ENCODE results near the gene ZDHHC8.

The ZDHHC8 gene, protein sequence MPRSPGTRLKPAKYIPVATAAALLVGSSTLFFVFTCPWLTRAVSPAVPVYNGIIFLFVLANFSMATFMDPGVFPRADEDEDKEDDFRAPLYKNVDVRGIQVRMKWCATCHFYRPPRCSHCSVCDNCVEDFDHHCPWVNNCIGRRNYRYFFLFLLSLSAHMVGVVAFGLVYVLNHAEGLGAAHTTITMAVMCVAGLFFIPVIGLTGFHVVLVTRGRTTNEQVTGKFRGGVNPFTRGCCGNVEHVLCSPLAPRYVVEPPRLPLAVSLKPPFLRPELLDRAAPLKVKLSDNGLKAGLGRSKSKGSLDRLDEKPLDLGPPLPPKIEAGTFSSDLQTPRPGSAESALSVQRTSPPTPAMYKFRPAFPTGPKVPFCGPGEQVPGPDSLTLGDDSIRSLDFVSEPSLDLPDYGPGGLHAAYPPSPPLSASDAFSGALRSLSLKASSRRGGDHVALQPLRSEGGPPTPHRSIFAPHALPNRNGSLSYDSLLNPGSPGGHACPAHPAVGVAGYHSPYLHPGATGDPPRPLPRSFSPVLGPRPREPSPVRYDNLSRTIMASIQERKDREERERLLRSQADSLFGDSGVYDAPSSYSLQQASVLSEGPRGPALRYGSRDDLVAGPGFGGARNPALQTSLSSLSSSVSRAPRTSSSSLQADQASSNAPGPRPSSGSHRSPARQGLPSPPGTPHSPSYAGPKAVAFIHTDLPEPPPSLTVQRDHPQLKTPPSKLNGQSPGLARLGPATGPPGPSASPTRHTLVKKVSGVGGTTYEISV

DNA sequence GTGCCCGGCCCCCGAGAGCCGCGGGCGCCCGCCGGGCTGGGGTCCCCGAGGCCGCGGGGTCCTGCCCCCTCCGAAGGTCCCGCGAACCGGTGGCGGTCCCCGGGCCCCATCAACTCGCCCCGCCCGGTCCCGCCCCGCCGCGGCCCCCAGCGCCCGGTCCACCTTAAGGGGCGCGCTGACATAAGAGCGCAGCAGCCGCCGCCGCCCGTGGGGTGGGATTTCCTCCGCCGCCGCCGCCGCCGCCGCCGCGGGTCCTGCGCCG lies at the start of gene ZDHHC8:
TSS of gene ZDHHC8 (plus strand) at position 208 of the 262 bp plus-strand sequence. CDS start 144 bp downstream, outside the sequence.
- H3K4me1 ChIP-seq (ENCODE audit: control insufficient read depth, insufficient read depth, low read length) = peaks cover 5% of the 10 kb centered on the region
- H3K9ac ChIP-seq (ENCODE audit: low read length) = peak within 1 kb of the TSS; percentile 60
- peaks cover 21% of the 10 kb centered on the region for H3K36me3 ChIP-seq (ENCODE audit: control insufficient read depth, insufficient read depth, low read length)
- no peak within 1 kb of the TSS for H3K27ac ChIP-seq (ENCODE audit: low read depth, low read length)
- H3K27me3 ChIP-seq (ENCODE audit: control insufficient read depth, insufficient read depth, low read length) = no peaks in the 10 kb centered on the region
- peak within 1 kb of the TSS; percentile 78 for H3K4me3 ChIP-seq (ENCODE audit: low read depth, low read length)
- H3K9me3 ChIP-seq (ENCODE audit: control insufficient read depth, insufficient read depth, low read depth, low read length) = no peaks in the 10 kb centered on the region

DNA sequence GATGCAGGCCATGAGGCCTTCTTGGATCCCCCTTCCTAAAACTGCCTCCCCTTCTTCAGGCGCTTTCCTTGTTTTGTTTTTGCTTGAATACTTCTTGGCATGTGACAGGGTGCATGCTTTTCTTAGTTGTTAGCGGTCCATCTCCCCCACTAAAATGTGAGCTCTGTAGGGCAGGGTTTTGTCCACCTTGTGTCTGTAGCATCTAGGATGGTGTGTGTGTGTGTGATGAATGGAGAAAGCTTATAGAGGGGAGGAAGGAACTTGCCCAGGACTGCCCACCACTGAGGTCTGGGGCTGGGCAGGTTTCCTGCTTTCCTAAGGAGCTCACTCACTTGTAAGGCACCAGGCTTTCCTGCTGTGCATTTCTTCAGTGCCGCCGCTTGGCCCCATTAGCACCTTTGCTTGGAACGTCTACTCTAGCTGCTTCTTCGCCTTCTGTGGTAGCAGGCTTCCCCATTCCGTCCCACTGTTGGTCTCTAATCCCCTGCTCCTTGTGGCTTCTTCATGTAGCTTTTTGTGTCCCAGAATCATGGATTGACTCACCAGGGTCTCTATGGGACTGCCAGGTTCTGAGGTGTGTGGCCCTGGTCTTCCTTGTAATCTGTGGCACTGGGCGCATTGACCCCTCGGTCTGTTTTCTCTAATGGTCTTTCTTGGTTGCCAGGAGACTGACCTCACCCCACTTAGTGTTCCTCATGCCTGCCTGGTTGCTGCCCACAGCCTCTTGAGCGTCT lies 48.3 kb upstream of the ZDHHC8 start:
- Histone ChIP-seq H3K4me3 (ENCODE audit: low read depth, low read length) (peak overlapping the region; percentile 4; the same call in 1 of the 2 replicates), H3K9ac (ENCODE audit: low read length) (peak overlapping the region; percentile 13), H3K9me3 (ENCODE audit: control insufficient read depth, insufficient read depth, low read depth, low read length) (no peaks in the 10 kb centered on the region), H3K27ac (ENCODE audit: low read depth, low read length) (no peak overlapping the region), H3K4me1 (ENCODE audit: control insufficient read depth, insufficient read depth, low read length) (peaks cover 37% of the 10 kb centered on the region), H3K36me3 (ENCODE audit: control insufficient read depth, insufficient read depth, low read length) (peaks cover 36% of the 10 kb centered on the region), H3K27me3 (ENCODE audit: control insufficient read depth, insufficient read depth, low read length) (no peaks in the 10 kb centered on the region)

DNA sequence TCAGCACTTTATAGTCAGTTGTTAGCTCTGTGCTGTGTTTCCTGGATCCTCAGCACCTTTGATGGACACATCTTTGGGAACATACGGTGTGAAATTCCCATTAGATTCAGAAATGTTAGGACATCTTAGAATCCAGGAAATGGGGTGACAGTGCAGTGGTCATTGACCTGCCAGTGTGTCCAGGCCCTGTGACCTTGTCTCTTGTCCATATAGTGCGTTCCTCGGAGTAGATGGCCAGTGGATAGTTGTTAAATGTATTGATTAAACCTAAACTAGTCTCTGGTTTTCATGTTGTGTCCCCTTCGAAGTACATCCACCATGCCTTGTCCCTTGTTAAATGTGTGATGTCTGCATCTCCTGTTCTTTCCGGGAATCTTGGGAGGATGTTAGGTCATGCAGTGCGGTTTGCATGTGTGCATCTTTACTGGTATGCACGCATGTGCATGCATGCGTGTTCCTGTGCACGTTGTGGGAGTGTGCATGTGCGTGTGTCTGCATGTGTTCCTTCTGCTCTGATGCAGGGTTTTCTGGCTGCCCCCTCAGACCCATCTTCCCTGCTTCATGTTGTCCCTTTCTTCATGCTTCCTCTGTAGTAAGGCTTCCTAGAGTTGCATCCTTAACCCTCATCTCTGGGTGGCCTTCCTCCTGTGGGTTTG lies 47.6 kb upstream of the ZDHHC8 start:
- Histone ChIP-seq H3K9me3 (ENCODE audit: control insufficient read depth, insufficient read depth, low read depth, low read length) (no peaks in the 10 kb centered on the region), H3K36me3 (ENCODE audit: control insufficient read depth, insufficient read depth, low read length) (peaks cover 43% of the 10 kb centered on the region), H3K4me3 (ENCODE audit: low read depth, low read length) (no peak overlapping the region), H3K27ac (ENCODE audit: low read depth, low read length) (no peak overlapping the region), H3K27me3 (ENCODE audit: control insufficient read depth, insufficient read depth, low read length) (no peaks in the 10 kb centered on the region), H3K9ac (ENCODE audit: low read length) (peak overlapping the region; percentile 13), H3K4me1 (ENCODE audit: control insufficient read depth, insufficient read depth, low read length) (peaks cover 37% of the 10 kb centered on the region)

DNA sequence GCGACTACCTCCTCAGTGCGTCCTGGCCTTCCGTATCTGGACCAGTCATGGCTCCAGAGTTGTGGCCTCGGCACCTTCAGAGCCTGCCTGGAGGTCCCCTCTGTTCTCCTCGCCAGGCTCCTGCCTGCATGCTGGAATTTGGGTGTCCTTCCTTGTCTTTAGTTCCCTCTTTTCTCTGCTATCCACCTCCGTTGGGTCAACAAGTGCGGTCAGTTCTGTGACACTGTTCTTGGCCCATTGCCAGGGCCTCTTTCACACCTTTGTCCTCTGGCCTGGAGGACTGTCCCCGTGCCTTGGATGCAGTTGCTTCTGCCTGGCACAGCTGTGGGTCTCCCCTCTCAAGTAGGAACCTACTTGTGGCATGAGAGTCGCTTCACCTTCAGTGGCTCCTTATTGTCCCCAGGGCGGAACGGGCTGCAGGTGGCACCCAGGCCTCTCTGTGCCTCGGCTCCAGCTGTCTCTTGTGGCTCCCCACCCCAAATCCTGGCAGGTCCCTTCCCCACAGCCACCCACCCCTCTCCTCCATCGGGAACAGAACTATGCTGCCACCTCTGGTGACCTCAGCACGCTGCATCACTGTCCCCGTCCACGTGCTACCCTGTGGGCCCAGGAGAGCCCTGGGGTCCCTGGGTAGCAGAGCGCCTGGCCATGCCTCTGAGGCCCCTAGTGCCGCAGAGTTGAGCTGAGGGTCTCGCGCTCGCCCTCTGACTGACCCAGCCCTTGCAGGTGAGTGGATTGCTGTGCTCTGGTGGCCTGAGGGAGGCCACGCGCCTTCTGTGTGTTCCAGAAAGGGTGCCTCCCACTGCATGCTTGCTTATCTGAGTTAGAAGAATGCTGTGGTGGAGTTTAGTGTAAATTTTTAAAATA lies 46.8 kb upstream of the ZDHHC8 start:
- 0 out of 2 replicates have a peak overlapping the region, but pooled peaks have one; percentile 5 for H3K27ac ChIP-seq (ENCODE audit: low read depth, low read length)
- peaks cover 37% of the 10 kb centered on the region for H3K4me1 ChIP-seq (ENCODE audit: control insufficient read depth, insufficient read depth, low read length)
- no peaks in the 10 kb centered on the region for H3K9me3 ChIP-seq (ENCODE audit: control insufficient read depth, insufficient read depth, low read depth, low read length)
- no peaks in the 10 kb centered on the region for H3K27me3 ChIP-seq (ENCODE audit: control insufficient read depth, insufficient read depth, low read length)
- no peak overlapping the region for H3K4me3 ChIP-seq (ENCODE audit: low read depth, low read length)
- peak overlapping the region; percentile 30 for H3K9ac ChIP-seq (ENCODE audit: low read length)
- H3K36me3 ChIP-seq (ENCODE audit: control insufficient read depth, insufficient read depth, low read length) = peaks cover 51% of the 10 kb centered on the region

DNA sequence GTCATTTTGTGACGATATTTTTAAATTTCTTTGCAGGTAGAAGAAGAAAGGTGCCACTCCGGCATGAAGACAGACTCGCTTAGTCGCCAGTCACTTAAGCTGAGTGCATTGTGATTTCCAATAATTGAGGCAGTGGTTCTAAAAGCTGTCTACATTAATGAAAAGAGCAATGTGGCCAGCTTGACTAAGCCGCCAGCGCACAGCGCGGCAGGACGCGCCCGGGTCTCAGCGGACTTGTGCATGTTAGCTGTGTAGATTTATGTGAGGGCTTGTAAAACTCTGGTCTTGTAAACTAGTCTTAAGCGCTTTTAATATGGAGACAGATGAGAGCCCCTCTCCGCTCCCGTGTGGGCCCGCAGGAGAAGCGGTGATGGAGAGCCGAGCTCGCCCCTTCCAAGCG lies 46.0 kb upstream of the ZDHHC8 start:
- no peak overlapping the region for H3K27ac ChIP-seq (ENCODE audit: low read depth, low read length)
- no peaks in the 10 kb centered on the region for H3K27me3 ChIP-seq (ENCODE audit: control insufficient read depth, insufficient read depth, low read length)
- H3K36me3 ChIP-seq (ENCODE audit: control insufficient read depth, insufficient read depth, low read length) = peaks cover 59% of the 10 kb centered on the region
- no peak overlapping the region for H3K9ac ChIP-seq (ENCODE audit: low read length)
- no peak overlapping the region for H3K4me3 ChIP-seq (ENCODE audit: low read depth, low read length)
- peaks cover 37% of the 10 kb centered on the region for H3K4me1 ChIP-seq (ENCODE audit: control insufficient read depth, insufficient read depth, low read length)
- no peaks in the 10 kb centered on the region for H3K9me3 ChIP-seq (ENCODE audit: control insufficient read depth, insufficient read depth, low read depth, low read length)

DNA sequence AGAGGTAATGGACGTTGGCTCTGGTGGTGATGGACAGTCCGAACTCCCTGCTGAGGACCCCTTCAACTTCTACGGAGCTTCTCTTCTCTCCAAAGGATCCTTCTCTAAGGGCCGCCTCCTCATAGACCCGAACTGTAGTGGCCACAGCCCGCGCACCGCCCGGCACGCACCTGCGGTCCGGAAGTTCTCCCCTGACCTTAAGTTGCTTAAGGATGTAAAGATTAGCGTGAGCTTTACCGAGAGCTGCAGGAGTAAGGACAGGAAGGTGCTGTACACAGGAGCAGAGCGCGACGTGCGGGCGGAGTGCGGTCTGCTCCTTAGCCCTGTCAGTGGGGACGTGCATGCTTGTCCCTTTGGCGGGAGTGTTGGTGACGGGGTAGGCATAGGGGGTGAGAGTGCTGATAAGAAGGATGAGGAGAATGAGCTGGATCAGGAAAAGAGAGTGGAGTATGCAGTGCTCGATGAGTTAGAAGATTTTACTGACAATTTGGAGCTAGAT lies 45.5 kb upstream of the ZDHHC8 start:
- Histone ChIP-seq H3K4me1 (ENCODE audit: control insufficient read depth, insufficient read depth, low read length) (peaks cover 34% of the 10 kb centered on the region), H3K27me3 (ENCODE audit: control insufficient read depth, insufficient read depth, low read length) (no peaks in the 10 kb centered on the region), H3K27ac (ENCODE audit: low read depth, low read length) (no peak overlapping the region), H3K9me3 (ENCODE audit: control insufficient read depth, insufficient read depth, low read depth, low read length) (no peaks in the 10 kb centered on the region), H3K9ac (ENCODE audit: low read length) (no peak overlapping the region), H3K4me3 (ENCODE audit: low read depth, low read length) (no peak overlapping the region), H3K36me3 (ENCODE audit: control insufficient read depth, insufficient read depth, low read length) (peaks cover 64% of the 10 kb centered on the region)

DNA sequence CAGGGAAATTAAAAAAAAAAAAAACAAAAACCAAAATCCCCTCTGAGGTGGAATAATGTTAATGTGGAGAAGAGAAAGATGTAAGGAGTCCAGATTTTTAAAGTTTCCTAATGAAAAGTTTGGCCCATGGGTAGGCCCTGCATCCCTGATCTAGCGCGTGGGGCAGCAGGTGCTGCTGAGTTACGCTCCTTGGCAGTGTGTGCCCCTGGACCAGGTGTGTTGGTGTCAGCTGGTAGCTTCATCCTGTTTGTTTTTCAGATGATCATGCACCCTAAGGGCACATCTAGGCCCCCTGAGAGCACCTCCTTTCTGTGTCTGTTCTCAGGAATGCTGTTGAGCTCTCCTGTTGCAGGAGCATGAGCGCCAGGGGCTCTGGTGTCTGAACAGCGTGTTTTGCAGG lies 44.8 kb upstream of the ZDHHC8 start:
- Histone ChIP-seq H3K4me3 (ENCODE audit: low read depth, low read length) (no peak overlapping the region), H3K9me3 (ENCODE audit: control insufficient read depth, insufficient read depth, low read depth, low read length) (no peaks in the 10 kb centered on the region), H3K4me1 (ENCODE audit: control insufficient read depth, insufficient read depth, low read length) (peaks cover 28% of the 10 kb centered on the region), H3K27ac (ENCODE audit: low read depth, low read length) (no peak overlapping the region), H3K9ac (ENCODE audit: low read length) (no peak overlapping the region), H3K27me3 (ENCODE audit: control insufficient read depth, insufficient read depth, low read length) (no peaks in the 10 kb centered on the region), H3K36me3 (ENCODE audit: control insufficient read depth, insufficient read depth, low read length) (peaks cover 70% of the 10 kb centered on the region)

DNA sequence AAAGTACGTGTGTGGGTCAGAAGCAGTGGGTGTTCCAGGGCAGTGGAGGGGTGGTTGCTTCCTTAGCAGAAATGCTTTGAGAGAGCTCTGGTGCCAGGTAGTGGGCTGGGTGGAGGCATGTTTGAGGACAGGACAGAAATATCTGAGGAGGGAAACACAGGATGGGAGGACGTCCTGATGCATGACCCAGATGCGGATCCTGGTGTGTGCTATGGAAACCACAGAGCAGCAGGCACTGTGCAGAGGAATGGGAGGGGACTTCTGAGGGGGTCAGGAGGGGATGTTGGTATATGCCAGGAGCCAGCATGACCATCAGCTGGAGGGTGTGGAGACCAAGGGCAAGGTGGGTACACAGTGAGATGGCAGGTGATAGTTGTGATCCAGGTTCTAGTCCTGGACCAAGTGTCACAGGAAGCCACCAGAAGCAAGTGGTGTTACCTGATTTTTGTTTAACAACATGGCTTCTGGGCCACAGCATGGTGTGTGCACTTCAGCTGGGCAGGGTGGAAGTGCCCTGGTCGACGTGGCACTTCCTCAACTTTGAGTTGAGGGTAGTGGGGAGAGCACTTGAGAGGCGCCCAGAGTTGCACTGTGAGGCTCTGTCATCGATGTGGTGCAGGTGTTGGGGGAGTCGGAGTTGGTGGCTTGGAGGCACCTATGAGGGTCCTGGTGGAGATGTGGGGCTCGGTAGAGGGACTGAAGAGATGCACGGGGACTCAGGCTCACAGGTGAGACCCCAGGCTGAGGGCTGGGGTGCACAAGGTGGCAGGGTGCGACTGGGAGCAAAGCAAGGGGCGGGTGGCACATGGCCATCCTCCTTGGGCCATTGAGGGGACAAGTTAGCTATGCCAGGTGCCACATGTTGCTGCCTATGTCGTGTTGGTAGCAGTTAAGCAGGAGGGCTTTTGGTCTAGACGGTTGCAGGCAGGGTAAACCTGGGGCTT lies 44.0 kb upstream of the ZDHHC8 start:
- Histone ChIP-seq H3K4me3 (ENCODE audit: low read depth, low read length) (no peak overlapping the region), H3K36me3 (ENCODE audit: control insufficient read depth, insufficient read depth, low read length) (peaks cover 77% of the 10 kb centered on the region), H3K4me1 (ENCODE audit: control insufficient read depth, insufficient read depth, low read length) (peaks cover 26% of the 10 kb centered on the region), H3K9ac (ENCODE audit: low read length) (no peak overlapping the region), H3K27me3 (ENCODE audit: control insufficient read depth, insufficient read depth, low read length) (no peaks in the 10 kb centered on the region), H3K9me3 (ENCODE audit: control insufficient read depth, insufficient read depth, low read depth, low read length) (no peaks in the 10 kb centered on the region), H3K27ac (ENCODE audit: low read depth, low read length) (no peak overlapping the region)

DNA sequence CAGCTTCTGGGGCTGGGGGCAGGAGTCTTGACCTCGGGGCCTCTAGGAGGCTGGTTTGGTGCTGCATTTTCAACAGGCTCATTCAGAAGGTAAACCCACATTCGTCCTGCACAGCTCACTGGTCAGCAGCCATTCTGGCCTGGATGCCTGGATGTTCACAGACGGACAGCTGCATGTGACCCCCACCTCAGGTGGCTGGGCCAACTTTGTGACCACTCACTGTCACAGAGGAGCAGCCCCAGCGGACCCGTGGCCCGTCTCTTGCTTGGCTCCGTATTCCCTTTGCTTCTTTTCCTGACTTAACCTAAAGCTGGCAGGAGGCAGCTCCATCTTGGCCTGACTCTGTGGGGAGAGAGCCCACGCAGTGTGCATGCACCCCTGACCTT lies 43.3 kb upstream of the ZDHHC8 start:
- Histone ChIP-seq H3K4me1 (ENCODE audit: control insufficient read depth, insufficient read depth, low read length) (peaks cover 19% of the 10 kb centered on the region), H3K36me3 (ENCODE audit: control insufficient read depth, insufficient read depth, low read length) (peaks cover 80% of the 10 kb centered on the region), H3K9ac (ENCODE audit: low read length) (no peak overlapping the region), H3K27me3 (ENCODE audit: control insufficient read depth, insufficient read depth, low read length) (no peaks in the 10 kb centered on the region), H3K9me3 (ENCODE audit: control insufficient read depth, insufficient read depth, low read depth, low read length) (no peaks in the 10 kb centered on the region), H3K27ac (ENCODE audit: low read depth, low read length) (no peak overlapping the region), H3K4me3 (ENCODE audit: low read depth, low read length) (no peak overlapping the region)
